A549 (cell line): Measurements from ENCODE around the gene F5. TPM values are rescaled to one million over a fixed set of nuclear protein-coding genes. Genes with fewer than 3 reads are reported as not detected.

Experiments
- ATAC-seq, 2 experiments: fragments of 200-7000 bp in 1 of 2; fragments of >200 bp in 1 of 2; cut with Nextera tagmentation in 1 of 2; cut with Tn5 transposase in 1 of 2; 3 replicates each; pipeline versions ENCODE4 v1.8.0 to v1.9.1; 2018 to 2020; ENCODE audit warnings: mild to moderate bottlenecking in 1 of 2, moderate library complexity in 1 of 2
- CTCF ChIA-PET: fragments of 300-600 bp; sonication (Branson Sonifier 250); formaldehyde crosslinking; extraction: SDS; loops from one replicate; lab custom pipeline; 2021; ENCODE audit warnings: antibody characterized with exemption, inconsistent platforms; lab: Yijun Ruan, JAX
- POLR2A ChIA-PET: fragments of 350-600 bp; formaldehyde crosslinking; extraction: SDS; loops from one replicate; lab custom pipeline; 2021; ENCODE audit warnings: antibody characterized with exemption, inconsistent platforms; lab: Yijun Ruan, JAX
- DNase-seq, 2 experiments: peaks; one replicate each; pipeline versions ENCODE4 v3.0.0 to v3.0.0-alpha.2; 2011 to 2016; ENCODE audit warnings: low read depth in 1 of 2, low spot score in 1 of 2
- FAIRE-seq: peaks from 2 replicates; lab custom pipeline; 2011; peaks lifted over from hg19 to GRCh38; lab: Jason Lieb, UNC
- H3K27ac ChIP-seq, 2 experiments: fragments of >200 bp; sonication (Bioruptor Twin); formaldehyde crosslinking; 3 replicates each; pipeline ENCODE4 v1.5.1; 2016 to 2017
- H3K4me1 ChIP-seq: fragments of >200 bp; sonication (Bioruptor Twin); formaldehyde crosslinking; 3 replicates; pipeline ENCODE4 v1.6.1; 2016
- H3K4me2 ChIP-seq: fragments of >200 bp; sonication (Bioruptor Twin); formaldehyde crosslinking; 3 replicates; pipeline ENCODE4 v1.6.1; 2016
- H3K4me3 ChIP-seq: fragments of >200 bp; sonication (Bioruptor Twin); formaldehyde crosslinking; 3 replicates; pipeline ENCODE4 v1.5.1; 2016
- H3K9me3 ChIP-seq: fragments of >200 bp; sonication (Bioruptor Twin); formaldehyde crosslinking; 3 replicates; pipeline ENCODE4 v1.6.1; 2016
- CBX8 ChIP-seq: fragments of 200-600 bp; sonication (generic); IDR thresholded peaks from 2 replicates; pipeline ENCODE4 v1.6.1; 2016
- CHD2 ChIP-seq: fragments of 150-350 bp; IDR thresholded peaks from 2 replicates; pipeline ENCODE4 v1.6.1; 2014; ENCODE audit warnings: low read length; ENCODE audit not compliant: partially characterized antibody
- CHD4 ChIP-seq: fragments of 200-600 bp; sonication (generic); IDR thresholded peaks from 2 replicates; pipeline ENCODE4 v1.6.1; 2016; ENCODE audit warnings: antibody characterized with exemption, mild to moderate bottlenecking, borderline replicate concordance
- EHF ChIP-seq: fragments of 250-450 bp; sonication (Bioruptor Pico); IDR thresholded peaks from 2 replicates; pipeline ENCODE4 v1.5.0; 2020; ENCODE audit warnings: mild to moderate bottlenecking
- EP300 ChIP-seq, 2 experiments: fragments of >200 bp; sonication (Bioruptor Twin); formaldehyde crosslinking; IDR thresholded peaks; 2 replicates in 1 of 2; 3 replicates in 1 of 2; pipeline ENCODE4 v1.6.1; 2016 to 2017
- ESRRA ChIP-seq: fragments of 150-350 bp; IDR thresholded peaks from 2 replicates; pipeline ENCODE4 v1.6.1; 2014; ENCODE audit warnings: mild to moderate bottlenecking, low read length, borderline replicate concordance
- FOSB ChIP-seq: fragments of 250-450 bp; sonication (Bioruptor Pico); IDR thresholded peaks from 2 replicates; pipeline ENCODE4 v1.5.0; 2020; ENCODE audit warnings: mild to moderate bottlenecking, moderate library complexity
- FOSL2 ChIP-seq, 2 experiments: fragments of 450-650 bp in 1 of 2; fragments of >200 bp in 1 of 2; sonication (Bioruptor Twin) in 1 of 2; formaldehyde crosslinking; IDR thresholded peaks; 2 replicates each; pipeline versions ENCODE4 v1.5.0 to v1.6.1; 2016 to 2020; ENCODE audit warnings: mild to moderate bottlenecking in 1 of 2, moderate library complexity in 1 of 2
- FOXS1 ChIP-seq: fragments of 250-450 bp; sonication (Bioruptor Pico); IDR thresholded peaks from 2 replicates; pipeline ENCODE4 v1.5.0; 2020; ENCODE audit warnings: mild to moderate bottlenecking, moderate library complexity
- GATA3 ChIP-seq: IDR thresholded peaks from 2 replicates; pipeline ENCODE4 v1.6.1; 2012; ENCODE audit warnings: borderline replicate concordance
- HOXB5 ChIP-seq: fragments of 250-450 bp; sonication (Bioruptor Pico); IDR thresholded peaks from 2 replicates; pipeline ENCODE4 v1.5.0; 2020; ENCODE audit warnings: mild to moderate bottlenecking, moderate library complexity
- JUNB ChIP-seq: fragments of >200 bp; sonication (Bioruptor Twin); formaldehyde crosslinking; IDR thresholded peaks from 2 replicates; pipeline ENCODE4 v1.6.1; 2016
- KDM5A ChIP-seq: fragments of 200-600 bp; sonication (generic); IDR thresholded peaks from 2 replicates; pipeline ENCODE4 v1.6.1; 2016; ENCODE audit warnings: antibody characterized with exemption, mild to moderate bottlenecking
- MAZ ChIP-seq: fragments of 150-350 bp; IDR thresholded peaks from 2 replicates; pipeline ENCODE4 v1.6.1; 2014; ENCODE audit warnings: antibody characterized with exemption, low read depth, low read length, borderline replicate concordance
- MYC ChIP-seq: IDR thresholded peaks from 2 replicates; pipeline ENCODE4 v1.6.1; 2012; ENCODE audit warnings: mild to moderate bottlenecking, inconsistent platforms, low read length, improper control_type of control experiment, borderline replicate concordance
- PHF8 ChIP-seq: fragments of 200-600 bp; sonication (generic); IDR thresholded peaks from 2 replicates; pipeline ENCODE4 v1.6.1; 2016; ENCODE audit warnings: low read depth, mild to moderate bottlenecking, antibody characterized with exemption, moderate library complexity, borderline replicate concordance
- POLR2AphosphoS2 ChIP-seq: conservative IDR thresholded peaks from 2 replicates; pipeline ENCODE4 v1.6.1; 2012; ENCODE audit warnings: low read length, improper control_type of control experiment, inconsistent platforms
- RFX5 ChIP-seq: fragments of 450-650 bp; IDR thresholded peaks from 2 replicates; pipeline ENCODE4 v1.7.1; 2014; ENCODE audit warnings: antibody characterized with exemption, mild to moderate bottlenecking, moderate library complexity
- SREBF2 ChIP-seq: fragments of 450-650 bp; IDR thresholded peaks from 2 replicates; pipeline ENCODE4 v1.6.1; 2014; ENCODE audit warnings: mild to moderate bottlenecking, moderate library complexity
- TP53 ChIP-seq: fragments of 250-450 bp; sonication (Bioruptor Pico); IDR thresholded peaks from 2 replicates; pipeline ENCODE4 v1.5.0; 2021; ENCODE audit warnings: mild to moderate bottlenecking, moderate library complexity
- ZC3H11A ChIP-seq: fragments of 450-650 bp; IDR thresholded peaks from 2 replicates; pipeline ENCODE4 v1.6.1; 2014; ENCODE audit warnings: antibody characterized with exemption, mild to moderate bottlenecking
- ZFP36 ChIP-seq: fragments of 450-650 bp; IDR thresholded peaks from 2 replicates; pipeline ENCODE4 v1.6.1; 2014; ENCODE audit warnings: borderline replicate concordance; ENCODE audit not compliant: partially characterized antibody
- ZSCAN20 ChIP-seq: fragments of 250-450 bp; sonication (Bioruptor Pico); IDR thresholded peaks from 2 replicates; pipeline ENCODE4 v1.8.0; 2022; ENCODE audit warnings: mild to moderate bottlenecking, moderate library complexity
- WGBS: methylation state at CpG from one replicate; pipeline ENCODE4 v1.1.6; 2017; ENCODE audit errors: missing lambda C conversion rate; 5-methylcytosine and 5-hydroxymethylcytosine counted together
- polyA plus RNA-seq, 4 experiments: library from polyadenylated mRNA; depleted of rRNA in 3 of 4; stranded (reverse); fragments of >200 nt; fragmentation: RNase III in 1 of 4; extraction: RNeasy Plus Mini Kit Qiagen cat#74134 plus additional on column Dnase treatment in 1 of 4; gene quantifications; 2 replicates in 3 of 4; 3 replicates in 1 of 4; pipeline ENCODE4 v1.2.3, GENCODE V29; 2011 to 2017
- TF ChIP-seq, protein P1 (sequence below): fragments of >200 bp; sonication (Bioruptor Twin); formaldehyde crosslinking; IDR thresholded peaks from 3 replicates; pipeline ENCODE4 v1.6.1; 2016
- TF ChIP-seq, protein P2 (sequence below): fragments of 200-600 bp; sonication (generic); IDR thresholded peaks from 2 replicates; pipeline ENCODE4 v1.6.1; 2016; ENCODE audit warnings: antibody characterized with exemption, mild to moderate bottlenecking, moderate library complexity
- TF ChIP-seq, protein P3 (sequence below): IDR thresholded peaks from 2 replicates; pipeline ENCODE4 v1.6.1; 2012
- TF ChIP-seq, protein P4 (sequence below): fragments of 250-450 bp; sonication (Bioruptor Pico); IDR thresholded peaks from 2 replicates; pipeline ENCODE4 v1.5.0; 2021; ENCODE audit warnings: mild to moderate bottlenecking, moderate library complexity, borderline replicate concordance
- TF ChIP-seq, protein P5 (sequence below): fragments of 450-650 bp; IDR thresholded peaks from 2 replicates; pipeline ENCODE4 v1.6.1; 2014; ENCODE audit warnings: antibody characterized with exemption

Gene F5
- polyA plus RNA-seq, 2 of the 4 experiments (the other 2 are of a cell fraction), result 0.04 to 0.36 TPM

DNA sequence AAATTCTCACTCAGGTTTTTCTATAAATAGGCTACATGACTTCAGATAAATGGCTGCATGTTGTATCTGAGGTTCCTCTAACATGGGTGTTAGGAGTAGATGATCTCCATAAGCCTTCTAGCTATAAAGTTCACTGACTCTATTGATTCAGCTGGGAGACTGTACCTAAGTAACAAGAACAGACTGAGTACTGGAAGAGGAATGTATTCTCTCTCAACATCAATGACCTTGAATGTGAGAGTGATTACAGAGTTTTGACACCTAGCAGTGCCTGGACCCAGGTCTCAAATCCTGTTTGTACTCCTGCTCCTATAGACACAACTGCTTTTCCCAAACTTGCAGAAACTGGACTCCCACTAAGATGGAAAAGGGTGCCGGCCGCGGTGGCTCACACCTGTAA is 91.9 kb downstream of the F5 start (continued):
- TF ChIP-seq, protein P1, sequence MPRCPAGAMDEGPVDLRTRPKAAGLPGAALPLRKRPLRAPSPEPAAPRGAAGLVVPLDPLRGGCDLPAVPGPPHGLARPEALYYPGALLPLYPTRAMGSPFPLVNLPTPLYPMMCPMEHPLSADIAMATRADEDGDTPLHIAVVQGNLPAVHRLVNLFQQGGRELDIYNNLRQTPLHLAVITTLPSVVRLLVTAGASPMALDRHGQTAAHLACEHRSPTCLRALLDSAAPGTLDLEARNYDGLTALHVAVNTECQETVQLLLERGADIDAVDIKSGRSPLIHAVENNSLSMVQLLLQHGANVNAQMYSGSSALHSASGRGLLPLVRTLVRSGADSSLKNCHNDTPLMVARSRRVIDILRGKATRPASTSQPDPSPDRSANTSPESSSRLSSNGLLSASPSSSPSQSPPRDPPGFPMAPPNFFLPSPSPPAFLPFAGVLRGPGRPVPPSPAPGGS, result no peak
- no peak for TF ChIP-seq TP53
- no peak for TF ChIP-seq EHF (CRISPR knock-in tag)
- TF ChIP-seq, protein P2, sequence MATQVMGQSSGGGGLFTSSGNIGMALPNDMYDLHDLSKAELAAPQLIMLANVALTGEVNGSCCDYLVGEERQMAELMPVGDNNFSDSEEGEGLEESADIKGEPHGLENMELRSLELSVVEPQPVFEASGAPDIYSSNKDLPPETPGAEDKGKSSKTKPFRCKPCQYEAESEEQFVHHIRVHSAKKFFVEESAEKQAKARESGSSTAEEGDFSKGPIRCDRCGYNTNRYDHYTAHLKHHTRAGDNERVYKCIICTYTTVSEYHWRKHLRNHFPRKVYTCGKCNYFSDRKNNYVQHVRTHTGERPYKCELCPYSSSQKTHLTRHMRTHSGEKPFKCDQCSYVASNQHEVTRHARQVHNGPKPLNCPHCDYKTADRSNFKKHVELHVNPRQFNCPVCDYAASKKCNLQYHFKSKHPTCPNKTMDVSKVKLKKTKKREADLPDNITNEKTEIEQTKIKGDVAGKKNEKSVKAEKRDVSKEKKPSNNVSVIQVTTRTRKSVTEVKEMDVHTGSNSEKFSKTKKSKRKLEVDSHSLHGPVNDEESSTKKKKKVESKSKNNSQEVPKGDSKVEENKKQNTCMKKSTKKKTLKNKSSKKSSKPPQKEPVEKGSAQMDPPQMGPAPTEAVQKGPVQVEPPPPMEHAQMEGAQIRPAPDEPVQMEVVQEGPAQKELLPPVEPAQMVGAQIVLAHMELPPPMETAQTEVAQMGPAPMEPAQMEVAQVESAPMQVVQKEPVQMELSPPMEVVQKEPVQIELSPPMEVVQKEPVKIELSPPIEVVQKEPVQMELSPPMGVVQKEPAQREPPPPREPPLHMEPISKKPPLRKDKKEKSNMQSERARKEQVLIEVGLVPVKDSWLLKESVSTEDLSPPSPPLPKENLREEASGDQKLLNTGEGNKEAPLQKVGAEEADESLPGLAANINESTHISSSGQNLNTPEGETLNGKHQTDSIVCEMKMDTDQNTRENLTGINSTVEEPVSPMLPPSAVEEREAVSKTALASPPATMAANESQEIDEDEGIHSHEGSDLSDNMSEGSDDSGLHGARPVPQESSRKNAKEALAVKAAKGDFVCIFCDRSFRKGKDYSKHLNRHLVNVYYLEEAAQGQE, result no peak
- no peak for TF ChIP-seq ZC3H11A
- TF ChIP-seq, protein P3, sequence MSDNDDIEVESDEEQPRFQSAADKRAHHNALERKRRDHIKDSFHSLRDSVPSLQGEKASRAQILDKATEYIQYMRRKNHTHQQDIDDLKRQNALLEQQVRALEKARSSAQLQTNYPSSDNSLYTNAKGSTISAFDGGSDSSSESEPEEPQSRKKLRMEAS, result no peak
- TF ChIP-seq CHD2, result no peak
- TF ChIP-seq CBX8, result no peak
- TF ChIP-seq PHF8, result no peak
- no peak for TF ChIP-seq GATA3

DNA sequence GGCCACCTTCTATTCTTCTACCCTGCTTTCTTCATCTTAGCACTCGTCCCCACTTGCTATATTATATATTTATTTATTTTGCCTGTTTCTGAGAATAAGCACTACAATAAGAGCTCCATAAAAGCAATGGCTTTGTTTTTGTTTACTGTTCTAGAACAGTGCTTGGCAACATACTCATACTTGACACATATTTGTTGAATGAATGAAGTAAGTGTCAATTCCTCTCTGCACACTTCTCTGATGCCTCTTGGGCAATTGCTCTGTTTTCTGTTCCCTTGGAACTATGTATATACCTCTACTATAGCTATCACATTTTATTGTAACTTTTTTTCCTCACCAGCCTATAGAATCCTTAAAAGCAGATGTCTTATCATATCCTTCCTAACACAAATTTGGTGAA is 93.0 kb downstream of the F5 start:
- no peak for TF ChIP-seq KDM5A
- no peak for TF ChIP-seq ZSCAN20
- no peak for TF ChIP-seq ZFP36
- TF ChIP-seq POLR2AphosphoS2, result no peak
- no peak for TF ChIP-seq CHD4
- no peak for TF ChIP-seq PHF8
- no peak for TF ChIP-seq HOXB5 (CRISPR knock-in tag)
- TF ChIP-seq SREBF2, result no peak
- no peak for TF ChIP-seq FOXS1 (CRISPR knock-in tag)
- no peak for TF ChIP-seq FOSL2 (IDR thresholded peaks at IDR 0.05)
- no peak for TF ChIP-seq FOSL2 (CRISPR knock-in tag; IDR thresholded peaks at IDR 0.05)
- TF ChIP-seq FOSB (CRISPR knock-in tag), result no peak
- no peak for TF ChIP-seq JUNB
- TF ChIP-seq MYC, result no peak
- TF ChIP-seq RFX5, result no peak
- TF ChIP-seq MAZ, result no peak
- TF ChIP-seq, protein P4, sequence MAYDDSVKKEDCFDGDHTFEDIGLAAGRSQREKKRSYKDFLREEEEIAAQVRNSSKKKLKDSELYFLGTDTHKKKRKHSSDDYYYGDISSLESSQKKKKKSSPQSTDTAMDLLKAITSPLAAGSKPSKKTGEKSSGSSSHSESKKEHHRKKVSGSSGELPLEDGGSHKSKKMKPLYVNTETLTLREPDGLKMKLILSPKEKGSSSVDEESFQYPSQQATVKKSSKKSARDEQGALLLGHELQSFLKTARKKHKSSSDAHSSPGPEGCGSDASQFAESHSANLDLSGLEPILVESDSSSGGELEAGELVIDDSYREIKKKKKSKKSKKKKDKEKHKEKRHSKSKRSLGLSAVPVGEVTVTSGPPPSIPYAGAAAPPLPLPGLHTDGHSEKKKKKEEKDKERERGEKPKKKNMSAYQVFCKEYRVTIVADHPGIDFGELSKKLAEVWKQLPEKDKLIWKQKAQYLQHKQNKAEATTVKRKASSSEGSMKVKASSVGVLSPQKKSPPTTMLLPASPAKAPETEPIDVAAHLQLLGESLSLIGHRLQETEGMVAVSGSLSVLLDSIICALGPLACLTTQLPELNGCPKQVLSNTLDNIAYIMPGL (CRISPR knock-in tag), result no peak
- TF ChIP-seq EP300 (IDR thresholded peaks at IDR 0.05), result no peak
- TF ChIP-seq, protein P1, result no peak
- TF ChIP-seq ESRRA, result no peak
- TF ChIP-seq, protein P5, sequence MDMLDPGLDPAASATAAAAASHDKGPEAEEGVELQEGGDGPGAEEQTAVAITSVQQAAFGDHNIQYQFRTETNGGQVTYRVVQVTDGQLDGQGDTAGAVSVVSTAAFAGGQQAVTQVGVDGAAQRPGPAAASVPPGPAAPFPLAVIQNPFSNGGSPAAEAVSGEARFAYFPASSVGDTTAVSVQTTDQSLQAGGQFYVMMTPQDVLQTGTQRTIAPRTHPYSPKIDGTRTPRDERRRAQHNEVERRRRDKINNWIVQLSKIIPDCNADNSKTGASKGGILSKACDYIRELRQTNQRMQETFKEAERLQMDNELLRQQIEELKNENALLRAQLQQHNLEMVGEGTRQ, result no peak
- TF ChIP-seq, all 56 proteins: peak for 0
- POLR2A ChIA-PET, result no interaction called here

More for the DNA sequence above, 93.0 kb downstream of the F5 start:
- Histone ChIP-seq H3K4me2 (no peak overlapping the region), H3K4me3 (no peak overlapping the region), H3K4me1 (no peaks in the 10 kb centered on the region), H3K27ac (no peak overlapping the region), H3K9me3 (no peaks in the 10 kb centered on the region)
- 37% methylated on average over 1 of the region's 1 CpG for WGBS
- CTCF ChIA-PET, result no interaction called here
- ATAC-seq, result no peak
- FAIRE-seq, result no peak
- DNase-seq, result no peak
